GM18873 (cell line): ENCODE data around the gene KRTAP10-7.
"Not testable (repeated sequence)": the region's sequence is repeated elsewhere in the genome, so short reads cannot be mapped to it uniquely, and the experiment has no call there.

ENCODE experiments used
- ATAC-seq: cut with Tn5 transposase; IDR thresholded peaks from one replicate; pipeline ENCODE4 v1.9.1; 2021; ENCODE audit warnings: mild to moderate bottlenecking, moderate library complexity, moderate number of reproducible peaks; ENCODE audit not compliant: unreplicated experiment, low FRiP score

Gene KRTAP10-7

GRCh38 chr21:44589586-44590305 is 10.7 kb upstream of the KRTAP10-7 start:
- ATAC-seq, result no peak

- ATAC-seq, result no peak
Observed at GRCh38 chr21:44590311-44590721, 10.1 kb upstream of the KRTAP10-7 start.

- ATAC-seq, result not testable (repeated sequence)
Observed at GRCh38 chr21:44590897-44591800, 9.2 kb upstream of the KRTAP10-7 start.

- ATAC-seq, result not testable (repeated sequence)
Observed at GRCh38 chr21:44591801-44592130, 8.6 kb upstream of the KRTAP10-7 start.

- ATAC-seq, result no peak
Observed at GRCh38 chr21:44592446-44593311, 7.7 kb upstream of the KRTAP10-7 start, which contains the start of gene KRTAP10-6. Gene KRTAP10-6, minus strand, starts transcription at chr21:44592505. Its CDS starts 21 bp downstream, at chr21:44592484.

GRCh38 chr21:44593598-44594405 is 6.6 kb upstream of the KRTAP10-7 start:
- ATAC-seq, result no peak

GRCh38 chr21:44594406-44594916 is 5.9 kb upstream of the KRTAP10-7 start:
- no peak for ATAC-seq

- ATAC-seq, result no peak
Observed at GRCh38 chr21:44595524-44595923, 4.9 kb upstream of the KRTAP10-7 start.

- no peak for ATAC-seq
Observed at GRCh38 chr21:44596068-44596725, 4.2 kb upstream of the KRTAP10-7 start.

GRCh38 chr21:44598061-44598460 is 2.3 kb upstream of the KRTAP10-7 start:
- no peak for ATAC-seq

GRCh38 chr21:44599264-44600029 is 950 bp upstream of the KRTAP10-7 start:
- ATAC-seq, result no peak

GRCh38 chr21:44601091-44601490 is 694 bp downstream of the KRTAP10-7 start:
- ATAC-seq, result not testable (repeated sequence)

- ATAC-seq, result no peak
Observed at GRCh38 chr21:44601596-44602462, 1.4 kb downstream of the KRTAP10-7 start.

- no peak for ATAC-seq
Observed at GRCh38 chr21:44602463-44602850, 2.1 kb downstream of the KRTAP10-7 start.

GRCh38 chr21:44603109-44603875 is 2.9 kb downstream of the KRTAP10-7 start:
- ATAC-seq, result no peak

- ATAC-seq, result no peak
Observed at GRCh38 chr21:44603911-44604310, 3.5 kb downstream of the KRTAP10-7 start.

- ATAC-seq, result no peak
Observed at GRCh38 chr21:44606495-44606894, 6.1 kb downstream of the KRTAP10-7 start.
